HCT116 (cell line): ENCODE data around the gene YY1.

ENCODE experiments used
- POLR2A ChIP-seq: IDR thresholded peaks from 2 replicates; pipeline ENCODE4 v1.7.0; 2011; ENCODE audit warnings: borderline replicate concordance; ENCODE audit not compliant: insufficient read depth, insufficient read length; ENCODE audit errors: extremely low read depth
- TF ChIP-seq, protein P1 (sequence below), 3 experiments: fragments of 200-600 bp in 1 of 3; sonication (generic) in 1 of 3; IDR thresholded peaks in 2 of 3; conservative IDR thresholded peaks in 1 of 3; 2 replicates each; pipeline ENCODE4 v1.5.1; 2012 to 2017; ENCODE audit warnings: low read depth in 2 of 3, low read length in 2 of 3, antibody characterized with exemption in 1 of 3, borderline replicate concordance in 1 of 3, control low read depth in 1 of 3, mild to moderate bottlenecking in 1 of 3, mixed read lengths in 1 of 3, mixed run types in 1 of 3, moderate library complexity in 1 of 3; ENCODE audit not compliant: insufficient read depth in 1 of 3

DNA sequence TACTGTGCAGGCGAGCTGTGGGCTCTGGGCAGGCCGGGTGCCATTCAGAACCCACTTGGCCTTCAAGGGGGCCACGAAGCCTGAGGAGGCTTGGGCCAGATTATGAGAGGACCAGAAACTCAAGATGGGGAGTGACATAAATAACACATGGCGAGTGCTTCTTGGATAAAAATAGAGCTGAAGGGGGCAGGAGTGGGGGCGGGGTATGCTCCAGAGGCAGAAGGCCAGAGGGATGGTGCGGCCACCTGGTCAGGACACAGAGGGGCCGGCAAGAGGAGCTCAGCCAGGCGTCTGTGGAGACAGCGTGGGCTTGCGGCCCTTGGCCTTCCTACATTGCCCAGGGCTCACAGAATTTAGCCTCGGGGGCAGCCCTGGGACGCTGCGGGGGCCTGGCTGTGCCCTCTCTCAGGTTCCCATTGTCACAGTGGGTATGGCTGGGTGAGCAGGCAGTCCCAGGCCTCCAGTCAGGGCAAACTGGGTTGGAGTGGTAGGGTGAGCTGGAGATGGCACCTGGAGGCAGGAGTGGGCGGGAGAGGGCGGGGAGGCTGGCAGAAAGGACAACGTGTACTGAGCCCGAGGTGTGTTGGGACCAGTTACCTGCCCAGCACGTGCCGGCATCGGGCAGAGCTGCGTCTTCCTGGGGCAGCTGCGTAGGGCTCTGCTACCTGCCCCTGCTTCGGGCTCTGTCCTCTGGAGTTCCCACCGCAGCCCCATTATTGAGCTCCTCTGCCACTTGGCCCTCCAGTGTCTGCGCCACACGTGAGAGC, 74.7 kb downstream of the YY1 start:
- TF ChIP-seq, protein P1, sequence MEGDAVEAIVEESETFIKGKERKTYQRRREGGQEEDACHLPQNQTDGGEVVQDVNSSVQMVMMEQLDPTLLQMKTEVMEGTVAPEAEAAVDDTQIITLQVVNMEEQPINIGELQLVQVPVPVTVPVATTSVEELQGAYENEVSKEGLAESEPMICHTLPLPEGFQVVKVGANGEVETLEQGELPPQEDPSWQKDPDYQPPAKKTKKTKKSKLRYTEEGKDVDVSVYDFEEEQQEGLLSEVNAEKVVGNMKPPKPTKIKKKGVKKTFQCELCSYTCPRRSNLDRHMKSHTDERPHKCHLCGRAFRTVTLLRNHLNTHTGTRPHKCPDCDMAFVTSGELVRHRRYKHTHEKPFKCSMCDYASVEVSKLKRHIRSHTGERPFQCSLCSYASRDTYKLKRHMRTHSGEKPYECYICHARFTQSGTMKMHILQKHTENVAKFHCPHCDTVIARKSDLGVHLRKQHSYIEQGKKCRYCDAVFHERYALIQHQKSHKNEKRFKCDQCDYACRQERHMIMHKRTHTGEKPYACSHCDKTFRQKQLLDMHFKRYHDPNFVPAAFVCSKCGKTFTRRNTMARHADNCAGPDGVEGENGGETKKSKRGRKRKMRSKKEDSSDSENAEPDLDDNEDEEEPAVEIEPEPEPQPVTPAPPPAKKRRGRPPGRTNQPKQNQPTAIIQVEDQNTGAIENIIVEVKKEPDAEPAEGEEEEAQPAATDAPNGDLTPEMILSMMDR (IDR thresholded peaks at IDR 0.05 in 2 of 3, conservative IDR thresholded peaks at IDR 0.05 in 1 of 3; ENCODE audit: borderline replicate concordance in 1 of 3, insufficient read depth in 1 of 3, low read depth in 2 of 3, low read length in 2 of 3), result no peak
- TF ChIP-seq POLR2A, result no peak
